ENCODE results near the gene PGGHG.
"Not testable (repeated sequence)": the region's sequence is repeated elsewhere in the genome, so short reads cannot be mapped to it uniquely, and the experiment has no call there.

- TF ChIP-seq POLR2AphosphoS5, CTCF (IDR thresholded peaks at IDR 0.05): not testable (repeated sequence)
Observed at GRCh38 chr11:319888-320273, 31.0 kb downstream of the PGGHG start.

All from sigmoid colon (tissue), 4 donors.